ENCODE measurements around the gene PTTG1IP2.

PTTG1IP2 gene

DNA sequence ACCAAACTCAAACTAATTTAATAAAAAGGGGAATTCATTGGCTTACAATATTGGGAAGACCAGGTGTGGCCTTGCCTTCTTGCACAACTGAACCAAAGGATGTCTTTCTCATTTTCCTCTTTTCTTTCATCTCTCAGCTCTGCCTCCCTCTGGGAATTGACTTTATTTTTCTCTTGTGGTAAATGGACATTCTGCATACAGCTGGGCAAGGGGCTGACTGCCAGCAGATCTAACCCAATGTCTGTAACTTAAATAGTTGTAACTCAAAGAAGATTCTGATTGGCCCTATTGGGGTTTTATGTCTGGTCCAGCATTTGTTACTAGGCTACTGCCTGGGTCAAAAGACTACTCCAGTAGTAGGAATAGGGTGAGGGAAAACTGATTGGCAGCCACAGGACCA is 15.3 kb downstream of the PTTG1IP2 start:
- DNase-seq, result no peak

DNA sequence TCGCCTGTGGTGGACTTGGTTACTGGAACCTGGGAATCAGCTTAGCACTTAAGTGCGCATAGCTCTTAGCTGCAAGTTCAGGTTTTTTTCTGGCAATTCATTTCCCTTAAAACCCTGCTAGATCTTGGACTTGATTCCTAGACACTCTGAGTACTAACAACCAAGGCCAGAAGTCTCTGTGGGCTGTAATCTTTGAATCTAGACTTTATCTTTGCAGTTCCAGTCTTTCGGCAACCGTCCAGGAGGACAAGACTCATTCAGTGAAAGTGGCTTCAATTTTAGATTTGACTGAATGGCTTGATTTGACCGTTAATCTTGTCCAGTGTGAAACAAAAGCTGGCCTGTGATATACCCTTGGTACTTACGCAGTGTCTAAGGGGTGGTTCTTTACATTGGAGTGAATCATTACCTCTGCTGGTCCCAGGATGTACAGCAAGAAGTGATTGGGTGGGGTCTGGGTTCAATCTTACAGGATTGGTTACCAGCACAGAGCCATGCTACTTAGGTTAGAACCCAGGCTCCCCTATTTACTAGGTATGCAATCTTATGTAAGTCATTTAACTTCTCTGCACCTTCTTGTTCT is 16.4 kb downstream of the PTTG1IP2 start:
- no peak for DNase-seq

DNA sequence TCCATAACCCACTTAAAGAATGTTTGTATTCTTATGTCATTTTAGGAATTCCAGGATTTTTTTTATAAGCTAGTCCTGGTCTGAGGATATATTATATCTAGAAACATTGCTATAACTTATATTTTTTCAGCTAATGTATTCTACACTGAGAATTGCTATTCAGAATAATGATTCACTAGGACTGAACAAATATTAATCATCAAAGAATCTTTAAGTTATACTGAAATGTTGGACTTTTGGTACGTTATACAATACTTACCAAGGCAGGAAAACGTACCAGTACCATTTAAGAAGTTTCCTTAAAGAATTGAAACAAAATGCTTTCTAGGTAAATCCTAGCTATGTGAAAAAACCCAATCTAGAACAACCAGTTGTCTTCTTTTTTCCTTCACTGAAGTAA is 18.4 kb downstream of the PTTG1IP2 start:
- no peak for DNase-seq

DNA sequence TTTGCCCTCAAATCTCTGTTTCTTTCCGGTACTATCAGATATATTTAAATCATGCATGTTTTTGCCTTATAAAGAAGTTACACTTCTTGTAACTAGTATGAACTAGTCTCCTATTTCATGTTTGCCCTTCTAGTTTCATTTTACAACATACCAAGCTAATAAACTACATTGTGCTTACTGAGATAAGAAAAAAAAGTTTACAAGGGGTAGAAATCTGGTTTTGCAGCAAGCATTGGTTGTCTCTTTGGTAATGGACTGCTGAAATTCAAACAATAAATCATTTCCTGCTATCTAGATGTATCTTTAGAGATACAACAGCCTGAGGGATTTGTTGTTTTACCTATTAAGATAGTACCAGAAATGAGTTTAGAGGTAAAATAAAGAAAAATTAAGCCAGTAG is 18.8 kb downstream of the PTTG1IP2 start:
- DNase-seq, result no peak

GRCh38 chr7:90492250-90492649 is 22.8 kb downstream of the PTTG1IP2 start:
- no peak for DNase-seq

GRCh38 chr7:90495241-90495640 is 25.8 kb downstream of the PTTG1IP2 start:
- DNase-seq, result no peak

GRCh38 chr7:90502539-90502938 is 33.1 kb downstream of the PTTG1IP2 start:
- no peak for DNase-seq

- DNase-seq, result no peak
Observed at GRCh38 chr7:90503367-90503766, 33.9 kb downstream of the PTTG1IP2 start.

GRCh38 chr7:90507692-90508091 is 38.3 kb downstream of the PTTG1IP2 start:
- DNase-seq, result no peak

- DNase-seq, result no peak
Observed at GRCh38 chr7:90511776-90512175, 42.3 kb downstream of the PTTG1IP2 start.

- no peak for DNase-seq
Observed at GRCh38 chr7:90512821-90513254, 43.4 kb downstream of the PTTG1IP2 start.

DNA sequence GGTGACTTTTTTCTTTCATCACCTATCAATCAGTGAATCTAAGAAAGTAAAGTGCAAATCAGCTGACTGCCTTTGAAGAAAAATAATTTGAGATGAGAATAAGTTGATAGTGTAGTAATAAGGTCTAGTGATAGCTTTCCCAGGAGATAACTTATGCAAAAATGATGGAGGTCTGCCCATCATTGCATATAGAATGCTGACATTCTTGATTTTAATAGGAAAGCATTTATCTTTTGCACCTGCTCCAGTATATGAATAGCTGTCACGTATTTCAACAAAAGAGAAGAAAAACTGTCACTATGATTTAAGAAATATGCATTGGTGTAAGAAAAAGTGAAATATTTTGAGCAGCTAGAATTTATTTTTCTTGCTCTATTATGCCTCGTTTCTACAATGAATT is 46.8 kb downstream of the PTTG1IP2 start:
- no peak for DNase-seq

DNA sequence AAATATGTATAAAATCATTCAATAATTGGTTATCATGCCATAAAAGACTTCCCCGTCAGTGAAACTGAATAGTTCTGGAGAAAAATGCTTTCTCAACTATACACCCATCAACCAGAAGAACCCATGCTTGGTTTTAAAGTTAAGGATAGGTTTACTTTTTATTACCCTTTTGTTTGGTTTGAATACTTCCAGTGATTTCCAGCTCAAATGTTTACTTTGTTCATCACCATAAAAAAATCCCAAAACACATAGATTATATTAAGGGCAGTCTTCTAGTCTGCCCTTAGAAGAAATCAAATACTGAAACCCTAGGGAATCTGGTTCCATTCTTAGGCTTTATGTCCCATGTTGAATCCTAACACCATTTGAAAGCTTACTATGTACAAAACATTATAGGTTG is 49.2 kb downstream of the PTTG1IP2 start:
- no peak for DNase-seq

DNA sequence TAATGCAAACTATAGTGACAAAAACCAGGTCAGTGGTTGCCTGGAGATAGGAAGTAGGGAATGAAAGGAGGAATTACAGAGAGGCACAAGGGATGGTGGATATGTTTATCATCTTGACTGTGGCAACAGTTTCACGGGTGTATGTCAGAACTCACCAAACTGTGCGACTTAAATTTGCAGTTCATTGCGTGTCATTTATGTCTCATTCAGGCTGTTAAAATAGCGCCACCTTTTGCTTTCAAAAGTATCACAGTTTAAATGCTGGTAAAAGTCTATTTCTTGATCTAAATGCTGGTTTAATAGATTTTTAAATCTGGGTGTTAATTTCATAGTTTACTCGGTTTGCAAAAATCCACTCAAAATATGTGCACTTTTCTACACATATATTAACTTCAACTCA is 51.0 kb downstream of the PTTG1IP2 start:
- DNase-seq, result no peak

GRCh38 chr7:90530263-90530662 is 60.8 kb downstream of the PTTG1IP2 start:
- no peak for DNase-seq

- no peak for DNase-seq
Observed at GRCh38 chr7:90532231-90532929, 62.9 kb downstream of the PTTG1IP2 start.

DNA sequence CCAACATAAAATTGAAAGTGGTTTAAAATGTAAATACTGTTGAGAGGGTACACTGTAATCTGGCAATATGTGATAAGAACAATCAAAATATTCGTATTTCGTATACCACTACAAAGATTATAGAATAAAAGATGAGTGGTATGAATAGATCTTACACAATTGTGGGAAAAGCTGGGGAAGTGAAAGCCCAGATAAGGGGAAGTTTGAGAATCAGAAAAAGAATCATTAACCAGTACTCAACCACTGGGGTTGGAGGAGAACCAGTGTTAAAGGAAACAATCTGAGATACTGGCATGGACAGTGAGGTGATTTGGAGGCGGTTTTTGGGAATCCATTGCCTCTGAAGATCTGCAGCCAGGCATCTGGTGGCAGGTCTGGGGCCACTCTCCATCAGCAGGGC is 67.0 kb downstream of the PTTG1IP2 start:
- no peak for DNase-seq

GRCh38 chr7:90538405-90538804 is 69.0 kb downstream of the PTTG1IP2 start:
- no peak for DNase-seq

- DNase-seq, result no peak
Observed at GRCh38 chr7:90540406-90540805, 71.0 kb downstream of the PTTG1IP2 start.

- no peak for DNase-seq
Observed at GRCh38 chr7:90551036-90551435, 81.6 kb downstream of the PTTG1IP2 start.

DNA sequence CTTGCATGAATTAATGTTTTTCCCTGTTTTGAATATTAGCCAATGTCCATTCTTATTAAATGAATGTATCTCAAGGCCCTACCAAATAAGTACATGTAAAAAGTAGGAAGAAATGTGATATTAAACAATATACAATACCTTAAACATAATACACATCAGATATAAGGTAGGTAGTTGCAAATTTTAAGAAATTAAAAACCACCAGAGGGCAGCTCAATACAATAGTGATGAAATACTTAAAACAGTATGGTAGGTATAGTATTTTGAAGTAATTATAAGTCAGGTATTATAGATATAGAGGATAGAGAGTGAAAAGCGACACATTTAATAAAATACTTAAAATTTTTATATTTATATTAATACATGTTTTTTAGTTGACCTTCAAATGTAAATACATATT is 83.1 kb downstream of the PTTG1IP2 start:
- DNase-seq, result no peak

DNA sequence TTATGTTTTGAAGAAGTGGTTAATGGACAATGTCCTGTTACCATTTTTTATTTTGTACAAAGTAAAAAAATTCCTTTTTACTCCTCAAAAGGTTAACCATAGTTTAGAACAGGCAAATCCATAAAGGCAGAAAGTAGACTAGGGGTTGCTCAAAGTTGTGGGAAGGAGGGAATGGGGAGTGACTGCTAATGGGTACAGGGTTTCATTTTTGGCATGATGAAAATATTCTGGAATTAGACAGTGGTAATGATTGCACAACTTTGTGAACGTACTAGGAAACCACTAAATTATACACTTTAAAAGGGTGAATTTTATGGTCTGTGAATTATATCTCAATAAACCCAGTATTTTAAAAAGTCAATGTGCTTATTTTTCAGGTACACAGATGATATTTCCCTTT is 91.3 kb downstream of the PTTG1IP2 start:
- DNase-seq, result no peak
